ENCODE results near the gene LIME1.
"Not testable (repeated sequence)": the region's sequence is repeated elsewhere in the genome, so short reads cannot be mapped to it uniquely, and the experiment has no call there.

LIME1 gene

GRCh38 chr20:63765082-63765873 lies 28.8 kb downstream of the LIME1 start:
- peaks cover 6% of the 10 kb centered on the region for H3K36me3 Mint-ChIP-seq
- no peaks in the 10 kb centered on the region for H3K4me1 Mint-ChIP-seq
- no peak overlapping the region for H3K4me3 Mint-ChIP-seq
- no peaks in the 10 kb centered on the region for H3K9me3 Mint-ChIP-seq
- H3K27ac Mint-ChIP-seq, result no peak overlapping the region
- no peak for ATAC-seq
- H3K27me3 Mint-ChIP-seq, result peaks cover 48% of the 10 kb centered on the region

DNA sequence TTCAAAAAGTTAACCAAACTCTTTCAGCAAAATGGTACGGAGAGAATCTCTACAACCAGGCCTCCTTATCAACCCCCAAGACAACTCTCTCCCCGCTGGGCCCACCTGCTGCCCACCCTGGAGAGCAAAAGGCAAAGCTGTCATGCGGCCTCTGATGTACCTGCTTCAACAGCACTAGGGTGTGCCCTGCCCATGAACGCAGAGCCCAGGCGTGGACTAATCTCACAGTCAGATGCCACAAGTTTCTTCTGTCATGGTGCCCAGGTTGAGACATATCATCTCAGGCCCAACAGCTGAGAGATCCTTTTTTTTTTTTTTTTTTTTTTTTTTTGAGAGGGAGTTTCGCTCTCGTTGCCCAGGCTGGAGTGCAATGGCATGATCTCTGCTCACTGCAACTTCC lies 29.4 kb downstream of the LIME1 start:
- Mint-ChIP-seq H3K36me3 (peaks cover 6% of the 10 kb centered on the region), H3K4me1 (no peaks in the 10 kb centered on the region), H3K27ac (no peak overlapping the region), H3K4me3 (no peak overlapping the region), H3K9me3 (no peaks in the 10 kb centered on the region), H3K27me3 (peaks cover 49% of the 10 kb centered on the region)
- no peak for ATAC-seq

- no peak overlapping the region for H3K27ac Mint-ChIP-seq
- no peak for ATAC-seq
- peaks cover 49% of the 10 kb centered on the region for H3K27me3 Mint-ChIP-seq
These were observed 30.4 kb downstream of the LIME1 start for GRCh38 chr20:63766695-63767426.

DNA sequence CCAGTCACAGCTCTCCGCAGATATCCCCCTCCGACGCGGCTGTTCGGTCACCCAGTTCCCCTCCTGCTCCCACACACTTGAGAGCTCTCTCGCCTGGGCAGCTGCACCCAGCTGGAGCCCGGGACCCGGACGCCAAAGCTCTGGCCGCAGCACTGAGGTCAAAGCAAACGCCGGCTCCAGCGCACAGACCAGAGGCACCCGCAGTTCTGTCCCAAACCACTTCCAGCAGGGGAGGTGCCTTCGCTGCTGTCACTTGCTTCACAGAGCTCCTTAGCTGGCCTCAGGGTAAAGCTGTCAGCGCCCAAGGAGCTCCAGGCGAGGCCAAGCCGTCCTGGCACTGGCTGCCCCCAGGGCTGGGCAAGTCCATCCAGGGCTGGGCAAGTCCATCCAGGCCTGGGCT lies 31.0 kb downstream of the LIME1 start:
- no peak overlapping the region for H3K4me3 Mint-ChIP-seq
- no peak for ATAC-seq
- no peaks in the 10 kb centered on the region for H3K9me3 Mint-ChIP-seq
- peaks cover 52% of the 10 kb centered on the region for H3K27me3 Mint-ChIP-seq
- H3K36me3 Mint-ChIP-seq, result peaks cover 6% of the 10 kb centered on the region
- H3K27ac Mint-ChIP-seq, result no peak overlapping the region
- H3K4me1 Mint-ChIP-seq, result no peaks in the 10 kb centered on the region

More at GRCh38 chr20:63766695-63767426, 30.4 kb downstream of the LIME1 start:
- Mint-ChIP-seq H3K36me3 (peaks cover 6% of the 10 kb centered on the region), H3K4me3 (no peak overlapping the region), H3K9me3 (no peaks in the 10 kb centered on the region), H3K4me1 (no peaks in the 10 kb centered on the region)

DNA sequence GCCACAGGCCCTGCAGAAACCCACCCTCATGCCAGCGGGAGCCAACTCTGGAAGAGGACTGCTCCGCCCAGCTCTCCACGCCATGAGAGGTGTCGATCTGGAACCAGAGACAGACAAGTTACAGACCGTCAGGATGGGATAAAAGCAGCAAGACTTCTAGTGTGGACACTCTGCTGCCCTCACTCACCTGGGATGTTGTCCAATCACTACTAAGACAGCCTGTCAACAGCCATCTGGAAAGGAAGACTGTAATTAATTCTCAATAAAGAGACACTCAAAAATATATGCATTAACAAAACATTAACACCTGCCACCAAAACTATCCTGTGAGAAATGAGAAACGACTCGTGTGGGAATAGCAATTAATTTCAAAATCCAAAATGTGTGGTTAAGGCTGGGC lies 31.4 kb downstream of the LIME1 start:
- Mint-ChIP-seq H3K27ac (no peak overlapping the region), H3K4me3 (no peak overlapping the region)

GRCh38 chr20:63768591-63769515 lies 32.4 kb downstream of the LIME1 start:
- no peak for ATAC-seq
- H3K4me1 Mint-ChIP-seq, result no peaks in the 10 kb centered on the region
- peaks cover 6% of the 10 kb centered on the region for H3K36me3 Mint-ChIP-seq
- no peak overlapping the region for H3K27ac Mint-ChIP-seq
- H3K9me3 Mint-ChIP-seq, result no peaks in the 10 kb centered on the region
- H3K4me3 Mint-ChIP-seq, result no peak overlapping the region
- peaks cover 62% of the 10 kb centered on the region for H3K27me3 Mint-ChIP-seq

More for the DNA sequence above, 31.4 kb downstream of the LIME1 start:
- Mint-ChIP-seq H3K27me3 (peaks cover 56% of the 10 kb centered on the region), H3K36me3 (peaks cover 6% of the 10 kb centered on the region), H3K9me3 (no peaks in the 10 kb centered on the region), H3K4me1 (no peaks in the 10 kb centered on the region)
- ATAC-seq, result no peak

- Mint-ChIP-seq H3K9me3 (no peaks in the 10 kb centered on the region), H3K36me3 (peaks cover 4% of the 10 kb centered on the region), H3K27me3 (peaks cover 70% of the 10 kb centered on the region), H3K4me3 (no peak overlapping the region), H3K4me1 (no peaks in the 10 kb centered on the region), H3K27ac (no peak overlapping the region)
- no peak for ATAC-seq
These were observed 33.5 kb downstream of the LIME1 start for GRCh38 chr20:63769891-63770474.

GRCh38 chr20:63771046-63771707 lies 34.7 kb downstream of the LIME1 start:
- no peaks in the 10 kb centered on the region for H3K9me3 Mint-ChIP-seq

GRCh38 chr20:63772781-63773518 lies 36.5 kb downstream of the LIME1 start:
- no peaks in the 10 kb centered on the region for H3K9me3 Mint-ChIP-seq
- H3K4me1 Mint-ChIP-seq, result no peaks in the 10 kb centered on the region
- H3K27ac Mint-ChIP-seq, result no peak overlapping the region
- no peak for ATAC-seq
- no peaks in the 10 kb centered on the region for H3K36me3 Mint-ChIP-seq
- peaks cover 64% of the 10 kb centered on the region for H3K27me3 Mint-ChIP-seq
- no peak overlapping the region for H3K4me3 Mint-ChIP-seq

More at GRCh38 chr20:63771046-63771707, 34.7 kb downstream of the LIME1 start:
- no peak for ATAC-seq
- no peak overlapping the region for H3K27ac Mint-ChIP-seq
- H3K36me3 Mint-ChIP-seq, result no peaks in the 10 kb centered on the region
- H3K4me1 Mint-ChIP-seq, result no peaks in the 10 kb centered on the region
- H3K27me3 Mint-ChIP-seq, result peaks cover 68% of the 10 kb centered on the region
- H3K4me3 Mint-ChIP-seq, result no peak overlapping the region

DNA sequence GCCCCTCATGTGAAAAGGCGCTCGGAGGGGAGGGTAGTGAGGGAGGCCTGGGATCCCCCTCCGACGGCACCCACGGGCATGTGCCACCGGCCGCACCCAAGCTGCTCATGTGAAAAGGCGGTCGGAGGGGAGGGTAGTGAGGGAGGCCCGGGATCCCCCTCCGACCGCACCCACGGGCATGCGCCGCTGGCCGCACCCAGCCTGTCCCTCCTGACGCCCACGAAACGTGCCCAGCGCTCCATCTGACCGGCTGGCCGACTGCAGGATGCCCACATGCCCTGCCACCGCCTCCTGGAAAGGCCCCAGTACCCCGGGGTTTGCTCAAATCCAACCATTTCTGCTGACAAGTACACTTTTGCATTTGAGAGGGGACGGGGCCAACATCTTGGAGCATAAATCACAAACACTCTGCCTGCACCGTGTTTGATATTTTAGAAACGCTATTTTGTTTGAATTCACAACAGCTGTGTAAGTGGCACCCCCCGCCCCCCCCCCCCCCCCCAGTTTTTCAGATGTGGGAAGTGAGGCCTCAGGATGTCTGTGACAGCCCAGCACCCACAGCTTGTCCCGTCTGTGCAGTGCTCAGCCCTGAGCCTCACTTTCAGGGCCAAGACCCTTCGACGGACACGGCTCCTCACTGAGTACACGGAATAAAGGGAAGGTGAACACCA lies 37.2 kb downstream of the LIME1 start:
- H3K27me3 Mint-ChIP-seq, result peaks cover 60% of the 10 kb centered on the region
- no peak overlapping the region for H3K4me3 Mint-ChIP-seq
- no peaks in the 10 kb centered on the region for H3K4me1 Mint-ChIP-seq
- no peaks in the 10 kb centered on the region for H3K9me3 Mint-ChIP-seq
- no peak overlapping the region for H3K27ac Mint-ChIP-seq
- no peak for ATAC-seq
- no peaks in the 10 kb centered on the region for H3K36me3 Mint-ChIP-seq

- H3K36me3 Mint-ChIP-seq, result no peaks in the 10 kb centered on the region
- ATAC-seq, result no peak
- H3K4me1 Mint-ChIP-seq, result no peaks in the 10 kb centered on the region
- no peaks in the 10 kb centered on the region for H3K9me3 Mint-ChIP-seq
- H3K27ac Mint-ChIP-seq, result no peak overlapping the region
- H3K4me3 Mint-ChIP-seq, result no peak overlapping the region
- H3K27me3 Mint-ChIP-seq, result peaks cover 59% of the 10 kb centered on the region
These were observed 37.8 kb downstream of the LIME1 start for GRCh38 chr20:63774306-63774705.

GRCh38 chr20:63775096-63775978 lies 38.9 kb downstream of the LIME1 start:
- no peaks in the 10 kb centered on the region for H3K9me3 Mint-ChIP-seq
- H3K27me3 Mint-ChIP-seq, result peaks cover 48% of the 10 kb centered on the region
- no peaks in the 10 kb centered on the region for H3K4me1 Mint-ChIP-seq
- no peak overlapping the region for H3K27ac Mint-ChIP-seq
- no peaks in the 10 kb centered on the region for H3K36me3 Mint-ChIP-seq
- H3K4me3 Mint-ChIP-seq, result no peak overlapping the region
- no peak for ATAC-seq

GRCh38 chr20:63776875-63777274 lies 40.4 kb downstream of the LIME1 start:
- H3K27ac Mint-ChIP-seq, H3K4me3 Mint-ChIP-seq, H3K36me3 Mint-ChIP-seq, H3K9me3 Mint-ChIP-seq, H3K4me1 Mint-ChIP-seq, ATAC-seq: not testable (repeated sequence)
- peaks cover 47% of the 10 kb centered on the region for H3K27me3 Mint-ChIP-seq
